NCI-H526 (cell line): ENCODE data around the gene RECK.
"Not testable (repeated sequence)": the region's sequence is repeated elsewhere in the genome, so short reads cannot be mapped to it uniquely, and the experiment has no call there.

Experiments used
- DNase-seq, 2 experiments: peaks; one replicate each; lab custom pipeline; 2025; lab: John Stamatoyannopoulos, UW

The RECK gene

GRCh38 chr9:36074055-36074454 is 37.3 kb downstream of the RECK start:
- no peak for DNase-seq

DNA sequence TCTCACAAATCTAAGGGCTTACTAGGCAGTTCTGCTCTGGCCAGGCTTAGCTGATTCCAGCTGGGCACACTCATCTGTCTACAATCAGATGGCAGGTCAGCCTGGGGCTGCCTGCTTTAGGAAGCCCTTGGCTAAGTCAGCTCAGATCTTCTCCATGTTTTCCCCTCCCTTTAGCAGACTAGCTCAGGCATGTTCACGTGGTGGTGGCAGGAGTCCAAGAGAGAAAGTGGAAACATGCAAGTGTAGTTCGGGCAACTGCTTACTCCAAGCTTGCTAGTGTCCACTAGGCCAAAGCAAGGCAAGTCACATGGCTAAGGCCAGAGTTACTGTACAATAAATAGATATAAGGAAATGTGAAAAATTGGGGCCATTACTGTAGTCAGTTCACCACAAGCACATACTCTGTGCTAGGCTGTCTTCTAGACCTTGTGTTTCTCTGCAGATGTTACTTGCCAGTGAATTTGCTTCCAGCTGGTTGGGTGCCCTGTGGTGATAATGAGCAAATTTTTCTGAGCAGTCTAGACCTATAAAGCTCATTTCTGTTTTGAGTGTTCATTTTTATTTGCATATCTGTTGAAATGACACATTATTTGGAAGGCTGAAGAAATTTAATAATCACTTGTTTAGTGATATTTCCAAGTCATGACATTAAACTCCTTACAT is 38.3 kb downstream of the RECK start:
- no peak for DNase-seq

DNA sequence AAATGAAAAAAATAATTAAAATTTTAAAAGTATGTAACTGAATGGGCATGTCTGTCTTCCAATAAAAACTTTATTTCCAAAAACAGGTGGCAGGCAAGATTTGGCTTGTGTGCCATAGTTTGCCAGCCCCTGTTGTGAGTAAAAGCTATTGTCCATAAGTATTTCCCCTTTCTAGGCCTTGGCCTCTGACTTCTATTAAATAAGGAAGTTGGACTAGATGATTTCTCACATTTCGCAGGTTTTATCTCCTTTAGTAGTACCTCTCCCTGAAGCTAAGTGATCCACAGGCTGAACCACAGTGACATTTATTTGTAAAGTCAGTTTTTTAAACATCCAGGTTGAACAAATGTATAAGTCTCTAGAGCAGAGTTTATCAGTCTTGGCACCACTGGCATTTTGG is 41.3 kb downstream of the RECK start:
- no peak for DNase-seq

GRCh38 chr9:36080519-36080918 is 43.8 kb downstream of the RECK start:
- DNase-seq = no peak

- DNase-seq = no peak
These were observed 46.2 kb downstream of the RECK start for GRCh38 chr9:36082931-36083330.

DNA sequence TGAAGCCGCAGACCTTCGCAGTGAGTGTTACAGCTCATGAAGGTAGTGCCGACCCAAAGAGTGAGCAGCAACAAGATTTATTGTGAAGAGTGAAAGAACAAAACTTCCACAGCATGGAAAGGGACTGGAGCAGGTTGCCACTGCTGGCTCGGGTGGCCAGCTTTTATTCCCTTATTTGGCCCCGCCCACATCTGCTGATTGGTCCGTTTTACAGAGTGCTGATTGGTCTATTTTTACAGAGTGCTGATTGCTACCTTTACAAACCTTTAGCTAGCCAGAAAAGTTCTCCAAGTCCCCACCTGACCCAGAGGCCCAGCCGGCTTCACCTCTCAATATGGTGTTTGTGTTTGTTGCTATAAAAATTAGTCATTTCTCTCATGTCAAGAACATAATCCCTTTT is 49.7 kb downstream of the RECK start:
- DNase-seq = no peak

DNA sequence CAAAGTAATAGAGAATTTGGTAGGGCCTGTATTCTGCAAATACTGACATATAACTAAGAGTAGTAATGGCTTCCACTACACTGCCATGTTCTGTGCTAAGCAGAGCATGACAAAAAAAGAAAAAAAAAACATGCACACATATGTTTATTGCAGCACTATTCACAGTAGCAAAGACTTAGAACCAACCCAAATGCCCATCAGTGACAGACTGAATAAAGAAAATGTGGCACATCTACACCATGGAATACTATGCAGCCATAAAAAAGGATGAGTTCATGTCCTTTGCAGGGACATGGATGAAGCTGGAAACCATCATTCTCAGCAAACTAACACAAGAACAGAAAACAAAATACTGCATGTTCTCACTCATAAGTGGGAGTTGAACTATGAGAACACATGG is 50.3 kb downstream of the RECK start:
- DNase-seq = not testable (repeated sequence)

- no peak for DNase-seq
These were observed 51.3 kb downstream of the RECK start for GRCh38 chr9:36088020-36088419.

GRCh38 chr9:36091026-36091953 is 54.6 kb downstream of the RECK start:
- DNase-seq = peak in 1 of 2 experiments; percentile 22

DNA sequence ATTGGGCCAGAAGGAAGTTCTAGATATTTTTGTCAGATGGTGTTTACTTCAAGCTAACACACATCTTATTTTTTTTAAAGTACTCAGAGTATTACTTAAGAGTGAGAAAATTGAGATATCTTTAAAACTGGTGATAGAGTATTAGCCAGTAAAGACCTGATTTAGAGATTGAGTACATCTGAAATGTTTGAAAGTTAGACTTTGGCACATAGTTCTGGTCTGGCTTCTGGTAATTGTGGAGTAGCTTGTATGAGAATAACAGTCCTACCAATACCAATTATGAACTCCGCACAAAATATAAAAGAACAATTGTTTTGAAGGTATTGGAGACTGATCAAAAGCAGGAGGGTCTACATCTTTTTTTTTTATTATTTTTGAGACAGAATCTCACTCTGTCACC is 55.3 kb downstream of the RECK start:
- DNase-seq = no peak

- no peak for DNase-seq
These were observed 55.9 kb downstream of the RECK start for GRCh38 chr9:36092509-36093215.

GRCh38 chr9:36093384-36093783 is 56.7 kb downstream of the RECK start:
- no peak for DNase-seq

DNA sequence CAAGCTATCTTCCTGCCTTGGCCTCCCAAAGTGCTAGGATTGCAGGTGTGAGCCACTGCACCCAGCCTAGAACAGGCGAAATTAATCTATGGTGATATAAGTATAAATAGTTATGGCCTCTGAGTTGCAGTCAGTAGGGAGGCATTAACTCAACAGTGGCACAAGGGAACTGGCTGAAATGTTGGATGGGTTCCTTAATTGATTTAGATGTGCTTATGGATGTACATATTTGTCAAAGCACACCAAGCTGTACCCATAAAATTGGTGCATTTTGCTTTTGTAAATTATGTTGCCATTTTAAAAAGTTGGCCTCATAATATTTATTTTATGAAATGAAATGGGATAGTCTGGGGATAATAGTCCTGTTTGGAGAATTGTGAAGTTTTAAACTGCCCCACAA is 63.0 kb downstream of the RECK start:
- DNase-seq = no peak

GRCh38 chr9:36100532-36100931 is 63.8 kb downstream of the RECK start:
- DNase-seq = no peak

GRCh38 chr9:36101916-36102741 is 65.4 kb downstream of the RECK start:
- no peak for DNase-seq

DNA sequence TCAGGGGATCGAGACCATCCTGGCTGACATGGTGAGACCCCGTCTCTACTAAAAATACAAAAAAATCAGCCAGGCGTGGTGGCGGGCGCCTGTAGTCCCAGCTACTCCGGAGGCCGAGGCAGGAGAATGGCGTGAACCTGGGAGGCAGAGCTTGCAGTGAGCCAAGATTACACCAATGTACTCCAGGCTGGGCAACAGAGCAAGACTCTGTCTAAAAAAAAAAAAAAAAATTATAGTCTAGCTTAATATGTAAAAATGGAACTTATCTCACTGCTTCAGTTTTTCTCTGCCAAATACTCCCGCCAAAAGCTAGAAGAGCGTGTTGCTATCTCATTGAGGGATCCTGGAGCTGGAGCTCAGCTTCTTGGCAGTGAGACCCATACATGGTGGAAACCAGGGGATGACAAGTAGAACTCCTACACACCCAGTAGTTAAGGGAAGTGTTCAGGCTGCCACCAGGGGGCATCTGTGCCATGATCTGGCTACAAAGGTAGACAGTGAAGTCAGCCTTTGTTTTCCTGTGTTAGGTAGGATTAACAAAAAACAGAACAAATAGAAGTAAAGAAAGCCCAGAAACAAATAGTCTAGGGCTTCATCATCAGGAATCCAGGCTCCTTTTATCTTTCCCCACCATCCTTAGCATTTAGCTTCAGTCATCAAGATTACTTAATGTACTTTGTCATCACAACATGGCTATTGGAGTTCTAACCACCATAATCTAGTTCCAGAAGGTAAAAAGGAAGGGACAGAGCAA is 66.2 kb downstream of the RECK start:
- DNase-seq = peak; percentile 49 to 85

- DNase-seq = no peak
These were observed 72.4 kb downstream of the RECK start for GRCh38 chr9:36109071-36109470.

DNA sequence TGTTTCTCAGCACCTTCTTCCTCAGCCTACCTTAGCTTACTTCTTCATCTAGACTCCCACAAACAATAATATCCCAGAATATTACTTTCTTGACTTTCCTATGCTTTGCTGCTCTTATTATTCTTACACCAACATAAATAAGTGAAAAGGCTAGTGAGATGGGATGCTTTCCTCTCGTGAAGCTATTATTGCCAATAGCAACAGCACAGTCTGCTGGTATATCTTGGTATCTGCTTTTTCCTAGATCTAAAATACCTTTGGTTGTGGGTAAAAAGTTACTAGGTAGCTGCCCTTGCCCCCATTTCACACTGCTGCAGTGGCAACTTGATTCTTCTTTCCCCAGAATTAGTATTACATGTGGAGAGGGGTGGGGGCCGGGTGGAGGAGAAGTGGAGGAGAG is 73.7 kb downstream of the RECK start:
- DNase-seq = no peak

GRCh38 chr9:36112516-36112915 is 75.8 kb downstream of the RECK start:
- no peak for DNase-seq

DNA sequence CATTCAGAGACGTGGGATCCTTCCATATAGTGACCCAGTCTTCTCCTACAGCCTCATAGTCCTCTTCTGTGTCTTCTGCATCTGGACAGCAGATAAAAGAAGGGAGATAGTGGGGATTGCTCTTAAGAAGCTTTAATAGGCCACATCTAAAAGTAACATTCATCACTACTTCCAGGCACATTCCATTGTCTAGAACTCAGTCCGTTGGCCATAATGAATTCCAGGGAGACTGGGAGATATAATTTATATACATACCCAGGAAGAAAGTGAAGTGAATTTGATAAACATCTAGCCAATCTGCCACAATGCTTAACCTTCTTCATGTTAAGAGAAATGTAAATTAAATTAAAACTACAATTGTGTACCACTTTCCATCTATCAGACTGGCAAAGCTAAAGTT is 77.3 kb downstream of the RECK start:
- no peak for DNase-seq

GRCh38 chr9:36116593-36116992 is 79.9 kb downstream of the RECK start:
- no peak for DNase-seq
